Colon (tissue), 2 donors: Measurements from ENCODE around the gene CD86.

Experiments used
- FAIRE-seq: peaks from 2 replicates; lab custom pipeline; 2012; peaks lifted over from hg19 to GRCh38; lab: Jason Lieb, UNC
- donor health status: control.
- donor health status: control.

CD86 gene

GRCh38 chr3:122060040-122060698, 5.0 kb downstream of the CD86 start:
- no peak for FAIRE-seq

GRCh38 chr3:122063908-122064307, 8.7 kb downstream of the CD86 start:
- no peak for FAIRE-seq

GRCh38 chr3:122064326-122064725, 9.2 kb downstream of the CD86 start:
- FAIRE-seq, result no peak

GRCh38 chr3:122066331-122067213, 11.4 kb downstream of the CD86 start:
- FAIRE-seq, result no peak

- no peak for FAIRE-seq
These were observed 12.0 kb downstream of the CD86 start for GRCh38 chr3:122067214-122067550.

- no peak for FAIRE-seq
These were observed 12.6 kb downstream of the CD86 start for GRCh38 chr3:122067588-122068240.

- no peak for FAIRE-seq
These were observed 19.6 kb downstream of the CD86 start for GRCh38 chr3:122074621-122075265.

- no peak for FAIRE-seq
These were observed 21.5 kb downstream of the CD86 start for GRCh38 chr3:122076491-122077292.

- no peak for FAIRE-seq
These were observed 22.4 kb downstream of the CD86 start for GRCh38 chr3:122077293-122078234.

GRCh38 chr3:122078235-122078935, 23.2 kb downstream of the CD86 start:
- no peak for FAIRE-seq

- FAIRE-seq, result no peak
These were observed 24.5 kb downstream of the CD86 start for GRCh38 chr3:122079524-122080206.

- FAIRE-seq, result no peak
These were observed 25.0 kb downstream of the CD86 start for GRCh38 chr3:122080207-122080587.

- FAIRE-seq, result no peak
These were observed 26.5 kb downstream of the CD86 start for GRCh38 chr3:122081543-122082247.

GRCh38 chr3:122082357-122082756, 27.2 kb downstream of the CD86 start:
- no peak for FAIRE-seq

GRCh38 chr3:122084799-122085198, 29.6 kb downstream of the CD86 start:
- no peak for FAIRE-seq

GRCh38 chr3:122085673-122086072, 30.5 kb downstream of the CD86 start:
- no peak for FAIRE-seq

GRCh38 chr3:122088531-122088930, 33.4 kb downstream of the CD86 start:
- no peak for FAIRE-seq

- FAIRE-seq, result no peak
These were observed 36.6 kb downstream of the CD86 start for GRCh38 chr3:122091602-122092295.
